GM19372 (cell line): ENCODE results near the gene KRT17.
"Not testable (repeated sequence)": the region's sequence is repeated elsewhere in the genome, so short reads cannot be mapped to it uniquely, and the experiment has no call there.

ENCODE experiments used
- ATAC-seq: cut with Tn5 transposase; IDR thresholded peaks from one replicate; pipeline ENCODE4 v1.9.1; 2021; ENCODE audit warnings: mild to moderate bottlenecking, low read depth, moderate library complexity; ENCODE audit not compliant: unreplicated experiment

Gene KRT17

DNA sequence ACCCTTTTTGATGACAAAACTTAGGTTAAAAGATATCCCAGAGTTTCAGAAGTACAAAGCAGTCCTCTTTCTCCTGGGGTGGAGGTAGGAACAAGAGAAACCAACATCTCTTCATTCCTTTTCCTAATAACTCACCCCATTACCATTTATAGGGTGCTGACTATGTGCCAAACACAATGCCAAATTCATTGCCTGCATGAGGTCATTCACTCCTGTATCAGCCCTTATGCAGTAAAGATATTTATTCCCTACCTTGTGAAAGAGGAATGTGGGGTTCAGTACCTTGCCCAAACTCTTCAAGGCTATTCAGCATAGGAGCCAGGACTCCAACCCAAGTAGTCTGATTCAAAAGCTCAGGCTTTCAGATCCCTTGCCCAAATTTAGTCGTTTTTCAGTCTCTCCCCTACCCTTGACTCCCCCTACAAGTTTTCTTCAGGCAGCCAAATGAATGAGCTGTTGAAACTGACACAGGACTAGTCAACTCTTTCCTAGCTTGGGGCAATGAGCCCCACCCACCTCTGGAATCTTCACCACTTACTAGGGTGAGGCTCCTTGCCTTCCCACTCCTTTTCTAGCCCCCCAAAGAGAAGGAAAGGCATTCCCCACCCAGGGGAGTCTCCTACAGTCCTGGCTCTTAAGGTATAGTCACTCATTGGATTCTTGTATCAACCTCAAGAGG lies 43.5 kb downstream of the KRT17 start:
- no peak for ATAC-seq

DNA sequence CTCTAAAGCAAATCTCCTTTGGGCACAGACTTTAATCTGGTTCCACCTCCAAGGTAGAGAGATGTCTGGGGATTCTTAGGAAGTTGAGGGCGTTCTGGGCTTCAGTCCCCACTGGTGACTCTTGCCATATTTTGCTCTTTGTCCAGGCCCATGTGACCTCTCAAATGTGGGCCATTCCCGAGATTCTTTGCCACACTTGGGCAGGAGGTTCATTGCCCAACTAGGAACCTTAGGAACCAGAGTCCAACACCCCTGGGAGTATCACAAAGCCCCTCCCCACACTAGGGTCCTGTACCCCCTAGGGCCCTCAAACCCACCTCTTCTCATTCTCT lies 44.2 kb downstream of the KRT17 start:
- no peak for ATAC-seq

DNA sequence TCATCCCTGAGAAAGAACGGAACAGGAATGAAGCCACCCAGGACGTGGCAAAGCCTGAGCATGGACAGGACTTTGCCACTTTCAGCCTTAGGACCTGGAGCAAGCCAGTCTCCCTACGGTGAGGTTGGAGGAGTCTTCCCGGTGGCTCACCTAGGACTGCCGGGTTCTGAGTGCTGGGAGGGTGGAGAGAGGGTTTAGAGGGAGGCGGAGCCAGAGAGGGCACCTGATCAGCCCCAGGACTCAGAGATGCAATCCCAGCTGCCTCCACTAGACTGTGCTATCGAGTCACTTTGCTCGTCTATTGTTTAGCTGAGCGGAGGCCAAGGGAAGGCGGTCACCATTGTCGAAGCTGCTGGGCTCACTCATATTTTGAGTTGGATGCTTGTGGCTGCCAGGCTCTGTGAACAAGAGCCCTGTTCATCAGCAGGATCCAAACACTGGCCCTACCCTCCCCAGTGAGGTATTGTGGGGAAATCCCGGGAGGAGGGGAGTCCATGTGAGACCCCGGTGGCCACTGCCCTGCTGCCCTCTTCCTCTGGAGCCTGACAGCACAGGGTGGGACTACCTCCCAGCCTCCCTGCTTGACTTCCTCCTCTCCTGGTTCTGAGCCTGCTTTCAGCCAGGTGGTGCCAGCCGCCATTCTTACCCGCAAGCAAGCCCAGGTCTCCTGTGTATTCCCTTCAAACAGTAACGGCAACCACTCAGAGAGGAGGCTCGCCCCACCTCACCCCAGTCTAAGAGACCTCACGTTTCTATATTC lies 44.7 kb downstream of the KRT17 start:
- no peak for ATAC-seq

DNA sequence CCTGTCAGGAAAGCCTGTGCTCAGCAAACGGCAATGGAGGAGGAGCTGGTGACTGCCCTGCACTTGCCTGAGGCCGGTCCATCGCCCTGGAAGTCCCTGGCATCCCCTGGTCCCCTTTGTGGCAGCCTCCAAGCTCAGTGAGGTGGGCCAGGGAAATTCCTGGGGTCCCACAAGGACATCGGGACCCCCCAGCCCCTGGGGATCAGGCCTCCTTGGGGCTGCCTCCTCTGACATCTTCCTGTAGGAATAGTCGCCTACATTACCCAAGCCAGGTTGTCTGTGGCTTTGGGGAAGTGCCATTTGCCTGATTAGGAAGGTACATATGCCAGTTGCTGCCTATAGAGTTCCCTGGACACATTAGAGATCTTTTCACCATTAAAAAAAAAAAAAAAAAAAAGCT lies 45.4 kb downstream of the KRT17 start:
- no peak for ATAC-seq

DNA sequence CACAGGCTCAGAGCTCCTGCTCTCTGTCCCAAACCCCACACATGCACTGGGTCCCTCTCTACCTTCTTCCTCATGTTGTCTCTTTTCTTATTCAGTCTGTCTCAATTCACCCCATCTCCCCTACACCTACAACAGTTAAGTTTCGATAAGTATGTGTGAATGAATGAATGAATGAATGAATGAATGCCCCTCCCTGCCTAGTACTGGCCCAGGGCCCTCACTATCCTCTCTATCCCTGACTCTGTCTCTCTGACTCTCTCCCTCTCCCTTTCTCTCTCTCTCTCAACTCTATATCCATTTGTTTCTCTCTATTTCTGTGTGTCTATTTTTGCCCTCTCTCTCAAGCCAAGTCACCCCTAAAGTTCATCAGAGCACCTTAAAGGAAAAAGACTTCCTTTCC lies 45.8 kb downstream of the KRT17 start:
- no peak for ATAC-seq

DNA sequence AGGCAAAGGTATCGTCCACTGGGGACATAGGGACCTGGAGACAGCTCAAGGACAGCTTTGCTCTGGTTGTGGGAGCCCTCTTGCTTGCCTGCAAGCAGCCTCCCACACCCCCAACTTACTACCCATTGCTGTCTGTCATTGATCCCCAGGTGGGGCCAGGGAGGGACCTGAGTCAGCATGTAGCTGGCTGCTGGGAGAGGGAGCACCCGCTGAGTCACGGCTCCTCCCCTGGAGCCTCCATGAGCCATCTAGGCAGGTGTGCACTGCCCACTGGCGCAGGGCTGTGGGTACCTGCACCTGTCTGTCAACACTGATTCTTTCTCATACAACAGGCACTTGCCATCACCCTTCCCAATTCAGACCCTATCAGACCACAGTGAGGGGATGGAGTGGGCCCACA lies 47.6 kb downstream of the KRT17 start:
- ATAC-seq: not testable (repeated sequence)

DNA sequence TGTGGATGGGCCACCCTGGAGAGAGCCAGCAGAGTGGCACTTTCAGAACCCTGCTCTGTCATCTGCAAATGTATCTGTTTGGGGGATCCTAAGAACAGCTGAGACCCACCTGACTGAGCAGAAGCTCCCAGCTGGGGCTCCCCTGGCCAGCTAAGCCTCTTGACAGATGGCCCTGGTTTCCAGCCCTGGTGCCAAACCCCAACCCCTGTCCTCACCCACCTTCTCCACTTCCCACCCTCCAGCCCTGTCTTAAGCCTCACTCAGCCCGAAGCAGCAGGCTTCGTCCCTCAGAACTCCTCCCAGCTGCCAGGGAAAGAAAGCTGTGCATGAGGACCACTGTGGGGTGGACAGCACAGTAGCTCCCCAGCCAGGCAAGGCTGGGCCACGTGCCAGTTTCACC lies 49.0 kb downstream of the KRT17 start:
- ATAC-seq: no peak

DNA sequence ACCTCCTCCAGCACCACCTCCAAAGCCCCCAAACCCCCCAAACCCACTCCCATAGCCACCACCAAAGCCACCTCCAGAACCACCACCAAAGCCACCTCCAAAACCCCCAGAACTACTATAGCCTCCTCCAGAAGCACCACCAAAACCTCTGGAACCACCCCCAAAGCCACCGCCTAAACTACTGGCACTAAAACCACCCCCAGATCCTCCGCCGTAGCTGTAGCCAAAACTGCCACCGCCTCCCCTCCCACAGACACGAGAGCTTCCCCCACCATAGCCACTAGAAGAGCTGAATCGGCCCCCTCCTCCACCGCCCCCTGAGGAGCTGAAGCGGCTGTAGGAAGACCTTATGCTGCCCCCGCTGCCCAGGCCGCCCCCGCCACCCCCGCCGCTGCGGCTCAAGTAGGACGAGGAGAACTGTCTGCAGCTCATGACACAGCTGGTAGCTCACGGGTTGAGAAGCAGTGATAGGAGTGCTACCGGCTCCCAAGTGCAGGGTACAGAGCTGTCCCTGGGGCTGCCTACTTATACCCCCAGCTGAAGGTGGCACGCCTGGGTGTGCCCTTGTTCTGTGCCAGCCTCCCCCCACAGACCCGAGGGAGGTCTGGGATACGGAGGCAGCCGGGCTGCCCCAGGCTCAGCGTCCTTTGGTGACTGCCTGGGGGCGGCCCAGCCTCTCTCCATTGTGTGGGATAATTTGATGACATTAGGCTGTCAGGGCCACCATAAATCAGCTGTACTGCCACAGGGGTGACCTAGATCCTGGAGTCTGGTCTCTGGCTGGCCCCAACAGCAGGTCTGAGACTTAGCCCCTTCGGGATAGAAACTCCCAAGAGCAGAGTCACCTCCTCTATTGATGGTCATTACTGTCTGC lies 52.6 kb downstream of the KRT17 start, which contains the start of gene KRT9:
Gene KRT9 (minus strand): TSS at position 499 of the 874 bp plus-strand sequence. CDS start 67 bp downstream, at position 432.
- ATAC-seq: no peak
